GM12878 (cell line): ENCODE measurements around the gene TIAM1.

Source experiments
- CHD2 ChIP-seq: IDR thresholded peaks from 2 replicates; pipeline ENCODE4 v1.6.1; 2011; ENCODE audit warnings: low read depth, low read length, improper control_type of control experiment, borderline replicate concordance
- CTCF ChIP-seq, 3 experiments: IDR thresholded peaks in 2 of 3; conservative IDR thresholded peaks in 1 of 3; 2 replicates each; pipeline ENCODE4 v1.5.1; 2011; ENCODE audit warnings: low read depth in 3 of 3, low read length in 3 of 3, mild to moderate bottlenecking in 3 of 3, control low read depth in 2 of 3, moderate library complexity in 2 of 3, inconsistent platforms in 1 of 3, mixed read lengths in 1 of 3; ENCODE audit not compliant: control insufficient read depth in 2 of 3, insufficient read depth in 1 of 3; ENCODE audit errors: extremely low read depth in 1 of 3
- PAX5 ChIP-seq: IDR thresholded peaks from 2 replicates; pipeline ENCODE4 v1.6.1; 2011; ENCODE audit warnings: low read depth, low read length, borderline replicate concordance
- POLR2AphosphoS5 ChIP-seq: IDR thresholded peaks from 2 replicates; pipeline ENCODE4 v1.6.1; 2011; ENCODE audit warnings: mild to moderate bottlenecking, low read length, inconsistent platforms
- RBBP5 ChIP-seq: fragments of 200-600 bp; sonication (generic); conservative IDR thresholded peaks from 2 replicates; pipeline ENCODE4 v1.6.1; 2016
- ZNF384 ChIP-seq: IDR thresholded peaks from 2 replicates; pipeline ENCODE4 v1.6.1; 2012; ENCODE audit warnings: low read depth, mild to moderate bottlenecking, low read length, improper control_type of control experiment, borderline replicate concordance

- TF ChIP-seq CTCF (IDR thresholded peaks at IDR 0.05 in 2 of 3, conservative IDR thresholded peaks at IDR 0.05 in 1 of 3; ENCODE audit: control insufficient read depth in 2 of 3, extremely low read depth in 1 of 3, insufficient read depth in 1 of 3, low read depth in 3 of 3, low read length in 3 of 3) (no peak), PAX5 (no peak), ZNF384 (no peak), RBBP5 (no peak), CHD2 (no peak), POLR2AphosphoS5 (no peak)
Observed at GRCh38 chr21:31205412-31205811, 138.6 kb downstream of the TIAM1 start.
